WTC11 (cell line): ENCODE measurements around the gene GRK7.

Source experiments
- CBFB ChIP-seq: sonication (generic); formaldehyde crosslinking; IDR thresholded peaks from 2 replicates; pipeline ENCODE4 v1.8.1; 2022; ENCODE audit warnings: mild to moderate bottlenecking, low read depth, missing genetic modification reagents
- CTCF ChIP-seq: fragments of 200-600 bp; IDR thresholded peaks from 2 replicates; pipeline ENCODE4 v1.8.0; 2022; ENCODE audit warnings: antibody characterized with exemption
- IRF1 ChIP-seq: sonication (generic); formaldehyde crosslinking; IDR thresholded peaks from 2 replicates; pipeline ENCODE4 v1.8.0; 2023; ENCODE audit warnings: missing genetic modification reagents
- KAT7 ChIP-seq: sonication (generic); formaldehyde crosslinking; IDR thresholded peaks from 2 replicates; pipeline ENCODE4 v1.8.1; 2023; ENCODE audit warnings: missing genetic modification reagents, mild to moderate bottlenecking, borderline replicate concordance
- TF ChIP-seq, protein P1 (sequence below): fragments of 250-450 bp; sonication (Bioruptor Pico); IDR thresholded peaks from 2 replicates; pipeline ENCODE4 v2.1.2; 2022; ENCODE audit warnings: mild to moderate bottlenecking, moderate library complexity
- TF ChIP-seq, protein P2 (sequence below): sonication (generic); formaldehyde crosslinking; IDR thresholded peaks from 2 replicates; pipeline ENCODE4 v1.8.0; 2022; ENCODE audit warnings: mild to moderate bottlenecking, missing genetic modification reagents
- TF ChIP-seq, protein P3 (sequence below): sonication (generic); formaldehyde crosslinking; conservative IDR thresholded peaks from 2 replicates; pipeline ENCODE4 v1.8.1; 2022; ENCODE audit warnings: mild to moderate bottlenecking, missing genetic modification reagents

GRCh38 chr3:141810161-141810560 is 47.0 kb downstream of the GRK7 start:
- TF ChIP-seq CBFB (no peak), CTCF (no peak), KAT7 (CRISPR knock-in tag) (no peak), IRF1 (CRISPR knock-in tag) (no peak)
- TF ChIP-seq, protein P1, sequence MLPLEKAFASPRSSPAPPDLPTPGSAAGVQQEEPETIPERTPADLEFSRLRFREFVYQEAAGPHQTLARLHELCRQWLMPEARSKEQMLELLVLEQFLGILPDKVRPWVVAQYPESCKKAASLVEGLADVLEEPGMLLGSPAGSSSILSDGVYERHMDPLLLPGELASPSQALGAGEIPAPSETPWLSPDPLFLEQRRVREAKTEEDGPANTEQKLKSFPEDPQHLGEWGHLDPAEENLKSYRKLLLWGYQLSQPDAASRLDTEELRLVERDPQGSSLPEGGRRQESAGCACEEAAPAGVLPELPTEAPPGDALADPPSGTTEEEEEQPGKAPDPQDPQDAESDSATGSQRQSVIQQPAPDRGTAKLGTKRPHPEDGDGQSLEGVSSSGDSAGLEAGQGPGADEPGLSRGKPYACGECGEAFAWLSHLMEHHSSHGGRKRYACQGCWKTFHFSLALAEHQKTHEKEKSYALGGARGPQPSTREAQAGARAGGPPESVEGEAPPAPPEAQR (CRISPR knock-in tag) = no peak
- TF ChIP-seq, protein P2, sequence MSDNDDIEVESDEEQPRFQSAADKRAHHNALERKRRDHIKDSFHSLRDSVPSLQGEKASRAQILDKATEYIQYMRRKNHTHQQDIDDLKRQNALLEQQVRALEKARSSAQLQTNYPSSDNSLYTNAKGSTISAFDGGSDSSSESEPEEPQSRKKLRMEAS (CRISPR knock-in tag) = no peak
- TF ChIP-seq, protein P3, sequence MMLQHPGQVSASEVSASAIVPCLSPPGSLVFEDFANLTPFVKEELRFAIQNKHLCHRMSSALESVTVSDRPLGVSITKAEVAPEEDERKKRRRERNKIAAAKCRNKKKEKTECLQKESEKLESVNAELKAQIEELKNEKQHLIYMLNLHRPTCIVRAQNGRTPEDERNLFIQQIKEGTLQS = no peak
